Fibroblast of lung (primary cell): ENCODE measurements around the gene PDCD2L.
"Not testable (repeated sequence)": the region's sequence is repeated elsewhere in the genome, so short reads cannot be mapped to it uniquely, and the experiment has no call there.

Experiments
- CTCF ChIP-seq, 2 donors: IDR thresholded peaks in 1 of 2; conservative IDR thresholded peaks in 1 of 2; 1 replicate in 1 of 2; 2 replicates in 1 of 2; pipeline ENCODE4 v1.5.1; 2011 to 2012; ENCODE audit warnings: low read length in 2 of 2, control low read depth in 1 of 2, inconsistent platforms in 1 of 2, low read depth in 1 of 2, mild to moderate bottlenecking in 1 of 2
- EZH2 ChIP-seq: IDR thresholded peaks from 2 replicates; pipeline ENCODE4 v1.5.1; 2012; ENCODE audit warnings: low read length, control low read depth, mild to moderate bottlenecking; ENCODE audit errors: missing control alignments

GRCh38 chr19:34400844-34401243 is 3.4 kb upstream of the PDCD2L start:
- TF ChIP-seq CTCF (conservative IDR thresholded peaks at IDR 0.05 in 1 of 2, IDR thresholded peaks at IDR 0.05 in 1 of 2; ENCODE audit: low read depth in 1 of 2, low read length in 2 of 2); EZH2: not testable (repeated sequence)
